ENCODE measurements around the gene IGSF3.
"Not testable (repeated sequence)": the region's sequence is repeated elsewhere in the genome, so short reads cannot be mapped to it uniquely, and the experiment has no call there.

IGSF3 gene

GRCh38 chr1:116591006-116591950 is 76.3 kb downstream of the IGSF3 start:
- H3K4me3 ChIP-seq (ENCODE audit: low read length); H3K27me3 ChIP-seq (ENCODE audit: insufficient read depth, low read length); H3K27ac ChIP-seq (ENCODE audit: low read length); H3K36me3 ChIP-seq (ENCODE audit: insufficient read depth, low read depth, low read length); H3K9me3 ChIP-seq (ENCODE audit: insufficient read depth, low read depth, low read length); H3K9ac ChIP-seq (ENCODE audit: low read depth, low read length): not testable (repeated sequence)
- peaks cover 18% of the 10 kb centered on the region for H3K4me1 ChIP-seq (ENCODE audit: insufficient read depth, low read length)

DNA sequence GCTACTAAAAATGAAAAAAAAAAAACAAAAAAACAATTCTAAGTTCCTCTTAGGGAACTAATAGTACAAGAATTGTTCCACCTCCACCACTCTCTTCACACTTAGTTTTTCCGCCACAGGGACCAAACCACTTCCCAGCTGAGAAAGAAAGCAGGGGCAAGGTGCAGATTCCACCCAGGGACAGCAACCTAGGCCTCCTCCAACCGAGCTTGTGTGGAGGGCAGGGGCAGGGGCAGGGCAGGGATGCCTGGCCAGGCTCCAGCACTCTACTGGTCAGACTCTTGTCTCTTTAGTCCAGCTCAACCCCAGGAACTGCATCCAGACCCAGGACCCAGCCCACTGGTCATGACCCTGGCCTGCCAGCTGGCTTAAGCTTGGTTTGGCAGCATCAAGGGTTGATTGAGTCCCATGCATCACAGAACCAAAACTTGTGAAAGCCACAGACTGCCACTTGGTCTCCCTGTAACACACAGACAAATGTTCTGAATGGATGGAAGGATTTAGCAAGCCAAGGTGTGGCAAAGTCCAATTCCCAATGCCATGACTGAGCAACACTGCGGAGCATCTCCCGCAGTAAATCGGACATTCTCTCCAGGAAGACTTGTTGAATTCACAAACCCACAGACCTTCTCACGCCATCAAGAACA is 77.1 kb downstream of the IGSF3 start:
- H3K9me3 ChIP-seq (ENCODE audit: insufficient read depth, low read depth, low read length); H3K36me3 ChIP-seq (ENCODE audit: insufficient read depth, low read depth, low read length); H3K27me3 ChIP-seq (ENCODE audit: insufficient read depth, low read length); H3K4me3 ChIP-seq (ENCODE audit: low read length); H3K9ac ChIP-seq (ENCODE audit: low read depth, low read length); H3K27ac ChIP-seq (ENCODE audit: low read length): not testable (repeated sequence)
- H3K4me1 ChIP-seq (ENCODE audit: insufficient read depth, low read length) = peaks cover 17% of the 10 kb centered on the region

- not testable (repeated sequence) for H3K27ac ChIP-seq (ENCODE audit: low read length); H3K27me3 ChIP-seq (ENCODE audit: insufficient read depth, low read length); H3K9me3 ChIP-seq (ENCODE audit: insufficient read depth, low read depth, low read length); H3K4me3 ChIP-seq (ENCODE audit: low read length); H3K9ac ChIP-seq (ENCODE audit: low read depth, low read length)
- H3K36me3 ChIP-seq (ENCODE audit: insufficient read depth, low read depth, low read length) = peaks cover 12% of the 10 kb centered on the region
- H3K4me1 ChIP-seq (ENCODE audit: insufficient read depth, low read length) = peaks cover 16% of the 10 kb centered on the region
Measured at GRCh38 chr1:116589101-116589735, 78.3 kb downstream of the IGSF3 start.

GRCh38 chr1:116587501-116588227 is 79.9 kb downstream of the IGSF3 start:
- Histone ChIP-seq H3K9me3 (ENCODE audit: insufficient read depth, low read depth, low read length) (no peaks in the 10 kb centered on the region), H3K36me3 (ENCODE audit: insufficient read depth, low read depth, low read length) (peaks cover 19% of the 10 kb centered on the region), H3K4me3 (ENCODE audit: low read length) (no peak overlapping the region), H3K4me1 (ENCODE audit: insufficient read depth, low read length) (peaks cover 16% of the 10 kb centered on the region), H3K27me3 (ENCODE audit: insufficient read depth, low read length) (no peaks in the 10 kb centered on the region), H3K27ac (ENCODE audit: low read length) (no peak overlapping the region), H3K9ac (ENCODE audit: low read depth, low read length) (no peak overlapping the region)

DNA sequence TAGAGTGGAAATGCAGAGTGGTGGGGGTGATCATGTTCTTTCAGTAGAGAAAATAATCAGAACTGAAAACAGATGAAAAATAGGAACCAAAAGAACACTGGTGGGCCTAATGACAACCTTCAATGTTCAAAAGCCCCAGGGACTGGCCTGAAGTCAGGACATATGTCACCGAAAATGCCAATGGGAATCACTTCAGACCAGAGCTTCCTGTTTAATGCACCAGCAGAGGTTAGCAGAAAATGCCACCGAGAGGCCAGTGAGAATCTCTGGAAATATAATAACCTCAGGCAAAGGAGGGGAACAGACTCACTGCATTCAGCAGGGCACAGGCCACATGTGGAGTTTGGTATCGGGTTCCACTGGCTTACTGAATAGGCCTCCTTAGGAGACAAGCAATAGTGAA is 80.8 kb downstream of the IGSF3 start:
- Histone ChIP-seq H3K9me3 (ENCODE audit: insufficient read depth, low read depth, low read length) (no peaks in the 10 kb centered on the region), H3K4me1 (ENCODE audit: insufficient read depth, low read length) (peaks cover 10% of the 10 kb centered on the region), H3K27ac (ENCODE audit: low read length) (no peak overlapping the region), H3K27me3 (ENCODE audit: insufficient read depth, low read length) (no peaks in the 10 kb centered on the region), H3K9ac (ENCODE audit: low read depth, low read length) (no peak overlapping the region), H3K36me3 (ENCODE audit: insufficient read depth, low read depth, low read length) (peaks cover 19% of the 10 kb centered on the region), H3K4me3 (ENCODE audit: low read length) (peak overlapping the region; percentile 7; the same call in 1 of the 2 replicates)

DNA sequence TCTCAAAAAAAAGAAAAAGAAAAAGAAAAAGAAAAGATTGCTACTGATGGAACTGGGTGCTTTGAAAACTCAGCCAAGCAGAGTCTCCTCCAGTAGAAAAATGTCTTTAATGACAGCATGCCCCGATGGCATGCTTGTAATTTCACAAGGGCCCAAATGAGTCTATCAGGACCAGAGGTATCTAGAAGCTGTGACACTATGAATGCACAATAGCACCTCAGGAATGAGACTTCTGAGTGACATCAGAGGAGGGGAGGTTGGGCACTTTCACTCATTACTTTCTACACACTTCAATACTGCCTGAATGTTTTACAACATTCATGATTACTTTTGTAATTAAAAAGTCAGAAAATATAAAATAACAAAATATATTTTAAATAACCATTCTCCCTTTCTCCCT is 81.6 kb downstream of the IGSF3 start:
- peaks cover 10% of the 10 kb centered on the region for H3K4me1 ChIP-seq (ENCODE audit: insufficient read depth, low read length)
- H3K27me3 ChIP-seq (ENCODE audit: insufficient read depth, low read length) = no peaks in the 10 kb centered on the region
- no peak overlapping the region for H3K4me3 ChIP-seq (ENCODE audit: low read length)
- no peaks in the 10 kb centered on the region for H3K9me3 ChIP-seq (ENCODE audit: insufficient read depth, low read depth, low read length)
- H3K9ac ChIP-seq (ENCODE audit: low read depth, low read length) = no peak overlapping the region
- no peak overlapping the region for H3K27ac ChIP-seq (ENCODE audit: low read length)
- peaks cover 19% of the 10 kb centered on the region for H3K36me3 ChIP-seq (ENCODE audit: insufficient read depth, low read depth, low read length)

DNA sequence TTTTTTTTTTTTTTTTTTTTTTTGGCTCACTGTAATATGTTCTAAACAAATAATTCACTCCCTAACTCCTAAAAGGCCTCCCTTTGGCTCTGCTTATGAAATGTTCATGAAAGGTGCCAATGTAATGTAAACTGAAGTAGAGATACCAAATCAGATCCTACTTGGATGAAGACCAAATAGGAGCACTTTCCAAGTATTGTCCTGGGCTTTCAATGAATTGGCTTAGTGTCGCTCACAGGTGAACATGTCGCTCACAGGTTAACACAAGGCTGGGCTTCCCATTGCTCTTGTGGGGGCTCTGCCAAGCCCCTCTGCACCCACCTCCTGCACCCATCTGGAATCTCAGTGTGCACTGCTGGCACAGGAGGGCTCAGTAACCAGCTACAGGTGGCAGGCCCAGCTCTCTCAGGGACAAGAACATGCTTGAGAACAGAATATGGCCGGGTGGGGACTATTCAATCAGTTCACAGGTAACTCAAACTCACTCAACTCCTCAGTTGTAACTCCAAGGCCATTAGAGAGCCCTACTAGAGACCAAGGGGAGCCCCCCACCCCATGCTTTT is 86.1 kb downstream of the IGSF3 start:
- H3K27me3 ChIP-seq (ENCODE audit: insufficient read depth, low read length) = no peaks in the 10 kb centered on the region
- no peak overlapping the region for H3K4me3 ChIP-seq (ENCODE audit: low read length)
- no peak overlapping the region for H3K9ac ChIP-seq (ENCODE audit: low read depth, low read length)
- no peak overlapping the region for H3K27ac ChIP-seq (ENCODE audit: low read length)
- H3K36me3 ChIP-seq (ENCODE audit: insufficient read depth, low read depth, low read length) = peaks cover 31% of the 10 kb centered on the region
- H3K9me3 ChIP-seq (ENCODE audit: insufficient read depth, low read depth, low read length) = no peaks in the 10 kb centered on the region
- peaks cover 2% of the 10 kb centered on the region; the same call in 1 of the 2 replicates for H3K4me1 ChIP-seq (ENCODE audit: insufficient read depth, low read length)

DNA sequence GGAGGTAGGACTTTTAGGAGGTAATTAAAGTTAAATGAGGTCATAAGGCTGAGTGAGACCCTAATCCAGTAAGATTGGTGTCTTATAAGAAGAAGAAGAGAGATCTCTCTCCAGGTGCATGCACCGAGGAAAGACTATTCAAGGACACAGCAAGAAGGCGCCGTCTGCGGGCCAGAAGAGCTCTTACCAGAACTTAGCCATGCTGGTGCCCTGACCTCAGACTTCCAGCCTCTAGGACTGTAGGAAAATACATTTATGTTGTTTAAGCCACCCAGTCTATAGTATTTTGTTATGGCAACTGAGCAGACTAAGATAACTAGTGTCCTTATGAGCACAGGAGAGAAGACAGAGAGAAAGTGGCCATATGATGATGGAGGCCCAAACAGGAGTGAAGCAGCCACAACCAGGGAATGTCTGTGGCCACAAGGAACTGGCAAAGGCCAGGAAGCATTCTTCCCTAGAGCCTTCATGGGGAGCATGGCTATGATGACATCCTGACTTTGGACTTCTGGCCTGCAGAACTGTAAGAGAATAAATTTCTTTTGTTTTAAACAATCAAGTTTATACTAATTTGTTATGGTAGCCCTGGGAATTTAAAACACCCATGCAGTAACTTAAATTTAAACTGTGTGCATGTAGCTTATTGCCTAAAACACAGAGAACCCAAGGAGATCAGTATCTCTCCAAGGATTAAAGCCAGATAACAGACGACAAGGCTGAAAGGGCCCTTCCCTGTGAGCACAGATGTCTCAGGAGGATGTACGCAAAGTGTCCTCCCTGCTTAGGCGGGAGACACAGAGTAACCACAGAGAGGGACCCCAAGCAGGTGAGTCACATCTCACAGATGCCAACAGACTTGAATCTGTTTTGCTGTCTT is 86.8 kb downstream of the IGSF3 start:
- Histone ChIP-seq H3K4me3 (ENCODE audit: low read length) (no peak overlapping the region), H3K27ac (ENCODE audit: low read length) (no peak overlapping the region), H3K27me3 (ENCODE audit: insufficient read depth, low read length) (no peaks in the 10 kb centered on the region), H3K9me3 (ENCODE audit: insufficient read depth, low read depth, low read length) (no peaks in the 10 kb centered on the region), H3K4me1 (ENCODE audit: insufficient read depth, low read length) (no peaks in the 10 kb centered on the region), H3K36me3 (ENCODE audit: insufficient read depth, low read depth, low read length) (peaks cover 32% of the 10 kb centered on the region), H3K9ac (ENCODE audit: low read depth, low read length) (no peak overlapping the region; the same call in 1 of the 2 replicates)

DNA sequence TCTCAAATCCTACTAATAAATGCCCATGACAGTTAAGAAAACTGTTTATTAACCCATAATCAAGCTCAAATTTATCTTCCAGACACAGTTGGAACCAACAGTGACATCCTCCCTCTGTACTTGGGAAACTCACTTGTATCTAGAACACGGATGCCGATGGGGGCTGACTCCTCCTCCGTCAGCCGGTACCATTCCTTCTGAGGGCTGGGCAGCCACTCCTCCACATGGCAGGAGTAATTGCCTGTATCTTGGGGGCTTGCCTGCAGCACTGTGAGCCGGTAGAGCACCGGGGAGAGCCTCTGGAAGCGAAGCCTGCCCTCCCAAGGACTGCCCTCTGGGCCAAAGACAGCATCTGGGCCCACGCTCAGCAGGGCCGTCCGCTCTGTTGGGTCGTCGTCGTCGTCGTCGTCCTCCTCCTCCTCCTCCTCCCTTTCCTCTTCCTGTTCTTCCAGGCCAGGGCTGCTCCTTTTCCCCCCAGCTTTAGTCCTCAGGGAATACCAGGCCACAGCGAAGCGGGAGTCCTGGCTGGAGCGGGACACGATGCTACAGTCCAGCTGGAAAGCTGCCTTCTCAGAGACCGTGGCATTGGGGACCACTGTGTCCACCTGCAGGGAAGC is 88.2 kb downstream of the IGSF3 start:
- Histone ChIP-seq H3K9me3 (ENCODE audit: insufficient read depth, low read depth, low read length) (no peaks in the 10 kb centered on the region), H3K9ac (ENCODE audit: low read depth, low read length) (no peak overlapping the region), H3K27ac (ENCODE audit: low read length) (no peak overlapping the region), H3K27me3 (ENCODE audit: insufficient read depth, low read length) (no peaks in the 10 kb centered on the region), H3K4me1 (ENCODE audit: insufficient read depth, low read length) (peaks cover 4% of the 10 kb centered on the region; the same call in 1 of the 2 replicates), H3K36me3 (ENCODE audit: insufficient read depth, low read depth, low read length) (peaks cover 22% of the 10 kb centered on the region), H3K4me3 (ENCODE audit: low read length) (no peak overlapping the region)

DNA sequence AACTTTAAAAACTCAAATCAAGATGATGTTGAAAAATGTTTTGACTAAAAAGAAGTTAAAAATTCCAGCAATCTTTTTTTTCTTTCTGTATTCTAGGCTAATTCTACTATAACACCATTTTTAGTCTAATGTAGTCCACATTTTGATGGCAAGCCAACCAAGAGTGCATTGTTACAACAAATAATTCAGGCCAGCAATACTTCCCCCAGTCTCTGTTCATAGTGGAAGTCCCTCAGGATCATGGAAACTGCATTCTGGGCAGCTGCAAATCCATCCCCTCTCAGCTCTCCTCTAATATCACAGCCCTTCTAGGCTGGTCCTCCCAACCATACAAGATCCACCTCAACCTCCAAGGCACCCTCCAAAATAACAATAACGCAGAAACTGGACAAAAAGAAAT is 89.0 kb downstream of the IGSF3 start:
- Histone ChIP-seq H3K4me1 (ENCODE audit: insufficient read depth, low read length) (peaks cover 4% of the 10 kb centered on the region; the same call in 1 of the 2 replicates), H3K27me3 (ENCODE audit: insufficient read depth, low read length) (no peaks in the 10 kb centered on the region), H3K9ac (ENCODE audit: low read depth, low read length) (no peak overlapping the region), H3K9me3 (ENCODE audit: insufficient read depth, low read depth, low read length) (no peaks in the 10 kb centered on the region), H3K27ac (ENCODE audit: low read length) (no peak overlapping the region), H3K4me3 (ENCODE audit: low read length) (no peak overlapping the region), H3K36me3 (ENCODE audit: insufficient read depth, low read depth, low read length) (peaks cover 16% of the 10 kb centered on the region)
